H1 (cell line): ENCODE results near the gene PPP2R3A. TPM values are rescaled to one million over a fixed set of nuclear protein-coding genes. Genes with fewer than 3 reads are reported as not detected.
A peak's percentile ranks its signal among the peaks of the same experiment; 100 is the strongest.

Experiments
- CTCF ChIA-PET: fragments of 300-600 bp; sonication (Branson Sonifier 250); formaldehyde crosslinking; loops from one replicate; lab custom pipeline; 2021; ENCODE audit not compliant: partially characterized antibody; lab: Charles Lee
- POLR2A ChIA-PET: fragments of 300-600 bp; sonication (Branson Sonifier 250); formaldehyde crosslinking; loops from one replicate; lab custom pipeline; 2021; ENCODE audit warnings: inconsistent platforms; ENCODE audit not compliant: partially characterized antibody; lab: Charles Lee
- DNase-seq, 2 experiments: peaks; one replicate each; pipeline versions ENCODE4 v3.0.0 to v3.0.0-alpha.2; 2010 to 2022; ENCODE audit warnings: low spot score in 2 of 2, low read depth in 1 of 2, mixed read lengths in 1 of 2
- FAIRE-seq: peaks from 2 replicates; lab custom pipeline; 2011; peaks lifted over from hg19 to GRCh38; lab: Jason Lieb, UNC
- H2AFZ ChIP-seq: 2 replicates; pipeline ENCODE4 v1.8.1; 2012; ENCODE audit warnings: low read length, inconsistent platforms
- H2AK5ac ChIP-seq: 2 replicates; pipeline ENCODE4 v1.6.1; 2013; ENCODE audit warnings: low read depth, low read length
- H2BK120ac ChIP-seq: replicated peaks from 2 replicates; pipeline ENCODE3; 2013; ENCODE audit warnings: low read depth, low read length, inconsistent platforms
- H2BK12ac ChIP-seq: 2 replicates; pipeline ENCODE4 v1.6.1; 2013; ENCODE audit warnings: low read depth, low read length
- H2BK15ac ChIP-seq: 2 replicates; pipeline ENCODE4 v1.6.1; 2013; ENCODE audit warnings: low read length
- H2BK20ac ChIP-seq: 2 replicates; pipeline ENCODE4 v1.6.1; 2013; ENCODE audit warnings: low read length
- H2BK5ac ChIP-seq: 2 replicates; pipeline ENCODE4 v1.6.1; 2013; ENCODE audit warnings: low read depth, low read length
- H3K14ac ChIP-seq: 2 replicates; pipeline ENCODE4 v1.6.1; 2013; ENCODE audit warnings: inconsistent platforms; ENCODE audit not compliant: insufficient read length
- H3K18ac ChIP-seq: 2 replicates; pipeline ENCODE4 v1.6.1; 2013; ENCODE audit warnings: low read length; ENCODE audit errors: extremely low read depth
- H3K23ac ChIP-seq: 2 replicates; pipeline ENCODE4 v1.6.1; 2013; ENCODE audit warnings: inconsistent platforms; ENCODE audit not compliant: insufficient read length
- H3K23me2 ChIP-seq: 2 replicates; pipeline ENCODE4 v1.6.1; 2013; ENCODE audit warnings: low read depth, low read length
- H3K27ac ChIP-seq: 2 replicates; pipeline ENCODE4 v1.6.1; 2011; ENCODE audit warnings: low read depth, low read length, inconsistent platforms
- H3K27me3 ChIP-seq, 4 experiments: replicated peaks in 1 of 4; 1 replicate in 1 of 4; 2 replicates in 3 of 4; pipeline versions ENCODE4 v1.6.1 to v1.8.1; 2011 to 2013; ENCODE audit warnings: low read length in 3 of 4, mild to moderate bottlenecking in 3 of 4, inconsistent platforms in 2 of 4, mixed read lengths in 2 of 4, moderate library complexity in 1 of 4; ENCODE audit not compliant: control insufficient read depth in 3 of 4, insufficient read depth in 3 of 4; ENCODE audit errors: extremely low read depth in 1 of 4
- H3K36me3 ChIP-seq, 4 experiments: 2 replicates each; pipeline versions ENCODE4 v1.6.1 to v1.8.1; 2011 to 2013; ENCODE audit warnings: mild to moderate bottlenecking in 4 of 4, low read length in 3 of 4, moderate library complexity in 2 of 4, control low read depth in 1 of 4, inconsistent platforms in 1 of 4; ENCODE audit not compliant: insufficient read depth in 4 of 4, control insufficient read depth in 2 of 4
- H3K4ac ChIP-seq: replicated peaks from 2 replicates; pipeline ENCODE3; 2013; ENCODE audit warnings: low read length, low read depth, mixed read lengths, inconsistent platforms; ENCODE audit not compliant: insufficient read length
- H3K4me1 ChIP-seq, 4 experiments: replicated peaks in 1 of 4; 1 replicate in 1 of 4; 2 replicates in 3 of 4; pipeline versions ENCODE4 v1.6.1 to v1.8.1; 2011 to 2013; ENCODE audit warnings: low read length in 3 of 4, inconsistent platforms in 2 of 4, mixed read lengths in 1 of 4; ENCODE audit not compliant: insufficient read depth in 4 of 4, control insufficient read depth in 3 of 4
- H3K4me2 ChIP-seq, 2 experiments: 2 replicates each; pipeline versions ENCODE4 v1.6.1 to v1.8.1; 2011 to 2013; ENCODE audit warnings: low read depth in 2 of 2, low read length in 2 of 2, control low read depth in 1 of 2, inconsistent platforms in 1 of 2, mild to moderate bottlenecking in 1 of 2; ENCODE audit not compliant: insufficient read depth in 1 of 2
- H3K4me3 ChIP-seq, 4 experiments: fragments of 200-600, 300-600 bp in 1 of 4; sonication (generic), shearing (Covaris generic), sonication (Bioruptor Twin) in 1 of 4; 2 replicates each; pipeline versions ENCODE4 v1.5.1 to v1.8.1; 2011 to 2016; ENCODE audit warnings: low read length in 4 of 4, low read depth in 3 of 4, control low read depth in 2 of 4, inconsistent platforms in 2 of 4, mild to moderate bottlenecking in 2 of 4, mixed read lengths in 1 of 4, moderate library complexity in 1 of 4; ENCODE audit not compliant: insufficient read depth in 2 of 4; ENCODE audit errors: extremely low read depth in 1 of 4
- H3K56ac ChIP-seq: replicated peaks from 2 replicates; pipeline ENCODE3; 2013; ENCODE audit warnings: low read depth, mild to moderate bottlenecking, mixed read lengths, low read length, inconsistent platforms; ENCODE audit not compliant: insufficient read length
- H3K79me1 ChIP-seq: 2 replicates; pipeline ENCODE4 v1.6.1; 2013; ENCODE audit warnings: low read depth, low read length, control low read depth
- H3K79me2 ChIP-seq, 2 experiments: 2 replicates each; pipeline versions ENCODE4 v1.6.1 to v1.8.1; 2012 to 2013; ENCODE audit warnings: low read length in 2 of 2, mild to moderate bottlenecking in 2 of 2, inconsistent platforms in 1 of 2; ENCODE audit not compliant: insufficient read depth in 2 of 2, control insufficient read depth in 1 of 2
- H3K9ac ChIP-seq, 4 experiments: replicated peaks in 1 of 4; 1 replicate in 1 of 4; 2 replicates in 3 of 4; pipeline versions ENCODE4 v1.6.1 to v1.8.1; 2011 to 2013; ENCODE audit warnings: low read depth in 3 of 4, low read length in 3 of 4, control low read depth in 2 of 4, mild to moderate bottlenecking in 2 of 4, moderate library complexity in 2 of 4, inconsistent platforms in 1 of 4; ENCODE audit errors: extremely low read depth in 1 of 4
- H3K9me3 ChIP-seq, 2 experiments: 2 replicates each; pipeline versions ENCODE4 v1.6.1 to v1.8.1; 2012 to 2013; ENCODE audit warnings: mild to moderate bottlenecking in 2 of 2, moderate library complexity in 2 of 2, control low read depth in 1 of 2, inconsistent platforms in 1 of 2, low read depth in 1 of 2, low read length in 1 of 2, mixed read lengths in 1 of 2; ENCODE audit not compliant: insufficient read depth in 2 of 2
- H4K20me1 ChIP-seq, 2 experiments: replicated peaks in 1 of 2; 2 replicates each; pipeline versions ENCODE3 to v1.8.1; 2011 to 2013; ENCODE audit warnings: inconsistent platforms in 2 of 2, low read length in 2 of 2, mild to moderate bottlenecking in 1 of 2; ENCODE audit not compliant: insufficient read depth in 2 of 2, control insufficient read depth in 1 of 2
- H4K5ac ChIP-seq: 2 replicates; pipeline ENCODE4 v1.6.1; 2013; ENCODE audit warnings: low read length, low read depth, mixed read lengths, inconsistent platforms; ENCODE audit not compliant: insufficient read length
- H4K8ac ChIP-seq: 2 replicates; pipeline ENCODE4 v1.8.0; 2013; ENCODE audit warnings: mild to moderate bottlenecking, moderate library complexity, low read length, inconsistent platforms; ENCODE audit not compliant: insufficient read depth; ENCODE audit errors: extremely low read depth
- H4K91ac ChIP-seq: replicated peaks from 2 replicates; pipeline ENCODE3; 2013; ENCODE audit warnings: low read length, mixed read lengths, inconsistent platforms; ENCODE audit not compliant: insufficient read length
- CTCF ChIP-seq, 3 experiments: IDR thresholded peaks; 1 replicate in 2 of 3; 2 replicates in 1 of 3; pipeline versions ENCODE4 v1.5.1 to v1.6.1; 2011; ENCODE audit warnings: low read length in 3 of 3, mild to moderate bottlenecking in 3 of 3, inconsistent platforms in 2 of 3, low read depth in 1 of 3, moderate library complexity in 1 of 3; ENCODE audit not compliant: insufficient read depth in 1 of 3; ENCODE audit errors: control extremely low read depth in 1 of 3
- TAF7 ChIP-seq: optimal IDR thresholded peaks from 2 replicates; pipeline ENCODE3; 2011; ENCODE audit warnings: low read depth, mild to moderate bottlenecking, inconsistent platforms, low read length, moderate library complexity, borderline replicate concordance
- WGBS, 2 experiments: shearing (Covaris generic) in 1 of 2; methylation state at CpG; one replicate each; pipeline versions ENCODE4 v1.1.6 to v1.1.7; 2013 to 2015; ENCODE audit warnings: low lambda C conversion rate in 2 of 2, mixed read lengths in 2 of 2, inconsistent platforms in 1 of 2, low coverage in 1 of 2, missing lambda C conversion rate in 1 of 2; ENCODE audit not compliant: insufficient replicate concordance in 2 of 2, insufficient coverage in 1 of 2, insufficient read length in 1 of 2; ENCODE audit errors: extremely low coverage in 1 of 2, missing lambda C conversion rate in 1 of 2; 5-methylcytosine and 5-hydroxymethylcytosine counted together
- polyA plus RNA-seq, 7 experiments: library from polyadenylated mRNA; depleted of rRNA in 3 of 7; stranded (reverse) in 5 of 7; unstranded in 2 of 7; fragments of >200 nt in 5 of 7; fragments of 200-250 nt in 2 of 7; gene quantifications; 1 replicate in 5 of 7; 2 replicates in 1 of 7; 4 replicates in 1 of 7; pipeline versions ENCODE4 v1.2.1 to v1.2.3, GENCODE V29; 2011 to 2013; ENCODE audit warnings: missing spikeins in 2 of 7, mixed read lengths in 2 of 7
- total RNA-seq: library from RNA; stranded (reverse); fragmentation: NEBNext Ultra II Directional; extraction: Animal tissue kit (Norgen Biotek cat#: 25700); gene quantifications from 2 replicates; pipeline ENCODE4 v1.2.1, GENCODE V29; 2021

PPP2R3A gene
- total and polyA plus RNA-seq, 2 of the 8 experiments (the other 6 are each of a cell fraction or from before 2014, with no cell fraction given): 4.1 to 15.2 TPM

- H2BK12ac ChIP-seq: no peak overlapping the region
- no peak overlapping the region for H2BK5ac ChIP-seq
- WGBS, 2 experiments: 87% methylated on average over 8 of the region's 8 CpGs; no CpG with 5 or more reads in 1 of the 2 experiments
- H2AFZ ChIP-seq: peak overlapping the region; percentile 36; the same call in 1 of the 2 replicates
- no peaks in the 10 kb centered on the region for H3K9me3 ChIP-seq
- no peak overlapping the region for H3K56ac ChIP-seq
- no peaks in the 10 kb centered on the region for H3K27me3 ChIP-seq
- no peak overlapping the region for H3K27ac ChIP-seq
- H3K4me2 ChIP-seq: no peak overlapping the region
- CTCF ChIA-PET: interaction anchor here (0.6 to 11.1 kb wide), 14 partner anchors 10 to 829 kb away, joined by 3 to 125 read pairs (median 4); no protein-coding TSS in a partner anchor
- H3K79me1 ChIP-seq: no peaks in the 10 kb centered on the region
- H3K4ac ChIP-seq: no peak overlapping the region
- FAIRE-seq (no peak), DNase-seq (no peak)
- H3K36me3 ChIP-seq: no peaks in the 10 kb centered on the region
- no peak overlapping the region for H3K4me3 ChIP-seq
- 0 out of 4 replicates have a peak, but pooled peaks of 1 of the 3 experiments have one; percentile 1 for TF ChIP-seq CTCF (IDR thresholded peaks at IDR 0.05; ENCODE audit: control extremely low read depth in 1 of 3, insufficient read depth in 1 of 3, low read depth in 1 of 3, low read length in 3 of 3)
- no peak for TF ChIP-seq TAF7
- no peaks in the 10 kb centered on the region for H3K23me2 ChIP-seq
- POLR2A ChIA-PET: interaction anchor here (1.3 kb wide), 1 partner anchor 48 kb away, joined by 3 read pairs; the partner anchor contains the start of gene PPP2R3A
- H3K79me2 ChIP-seq: no peaks in the 10 kb centered on the region
- no peak overlapping the region for H3K23ac ChIP-seq
- H3K9ac ChIP-seq: no peak overlapping the region
- H2BK120ac ChIP-seq: no peak overlapping the region
- no peaks in the 10 kb centered on the region for H4K20me1 ChIP-seq
- no peak overlapping the region for H4K5ac ChIP-seq
- no peak overlapping the region for H2BK15ac ChIP-seq
- no peak overlapping the region for H3K14ac ChIP-seq
- no peak overlapping the region for H4K8ac ChIP-seq
- no peak overlapping the region for H3K18ac ChIP-seq
- H2AK5ac ChIP-seq: no peak overlapping the region
- H3K4me1 ChIP-seq: no peaks in the 10 kb centered on the region
- H2BK20ac ChIP-seq: no peak overlapping the region
- no peak overlapping the region for H4K91ac ChIP-seq
Observed at GRCh38 chr3:135917927-135918597, 47.5 kb upstream of the PPP2R3A start.
